Heart left ventricle (tissue), 16 donors: Measurements from ENCODE around the gene SERPING1. TPM values are rescaled to one million over a fixed set of nuclear protein-coding genes. Genes with fewer than 3 reads are reported as not detected.

Source experiments
- ATAC-seq, 4 donors: fragments of 200-7000 bp; cut with Tn5 transposase; one replicate each; pipeline ENCODE4 v1.9.1; 2020 to 2022; ENCODE audit warnings: moderate library complexity in 4 of 4, mild to moderate bottlenecking in 3 of 4, moderate number of reproducible peaks in 1 of 4
- DNase-seq, 5 donors: peaks; one replicate each; pipeline ENCODE4 v3.0.0-alpha.2; 2020
- H3K27ac ChIP-seq, 12 donors: fragments of 200-600 bp; sonication (generic) in 4 of 12; one replicate each; pipeline versions ENCODE4 v1.5.0 to v1.8.0; 2016 to 2022; ENCODE audit warnings: mild to moderate bottlenecking in 2 of 12
- H3K27me3 ChIP-seq, 9 donors: fragments of 200-600 bp; sonication (generic) in 2 of 9; one replicate each; pipeline versions ENCODE4 v1.5.1 to v1.8.0; 2016 to 2022; ENCODE audit warnings: mild to moderate bottlenecking in 3 of 9
- H3K36me3 ChIP-seq, 9 donors: fragments of 200-600 bp; sonication (generic) in 2 of 9; one replicate each; pipeline versions ENCODE4 v1.5.0 to v1.8.0; 2018 to 2022; ENCODE audit warnings: mild to moderate bottlenecking in 2 of 9
- H3K4me1 ChIP-seq, 12 donors: fragments of 200-600 bp; sonication (generic) in 4 of 12; one replicate each; pipeline versions ENCODE4 v1.5.0 to v1.8.0; 2016 to 2022; ENCODE audit warnings: mild to moderate bottlenecking in 3 of 12
- H3K4me3 ChIP-seq, 12 donors: fragments of 200-600 bp; sonication (generic) in 4 of 12; one replicate each; pipeline versions ENCODE4 v1.5.0 to v1.8.0; 2017 to 2022; ENCODE audit warnings: mild to moderate bottlenecking in 9 of 12, moderate library complexity in 4 of 12
- H3K9me3 ChIP-seq, 12 donors: fragments of 200-600 bp; sonication (generic) in 4 of 12; one replicate each; pipeline versions ENCODE4 v1.5.0 to v1.8.0; 2016 to 2022; ENCODE audit warnings: mild to moderate bottlenecking in 1 of 12
- POLR2A ChIP-seq, 2 donors: fragments of 450-650 bp; IDR thresholded peaks; one replicate each; pipeline ENCODE4 v1.6.1; 2017; ENCODE audit warnings: antibody characterized with exemption in 2 of 2, mild to moderate bottlenecking in 2 of 2, moderate library complexity in 2 of 2
- WGBS, 4 donors: extraction: QIAGEN DNeasy Blood & Tissue Kit in 2 of 4; methylation state at CpG; one replicate each; pipeline versions ENCODE4 v1.1.5 to v1.1.7; 2013 to 2018; 5-methylcytosine and 5-hydroxymethylcytosine counted together
- intact Hi-C, 10 donors: fragments of 100-400 bp; cut with DNase I; formaldehyde crosslinking; loops; one replicate each; pipeline versions ENCODE4 v1.11.1 to v1.14.2; 2022
- polyA plus RNA-seq, 2 donors: library from polyadenylated mRNA; stranded (reverse); fragments of 200-250 nt; gene quantifications; one replicate each; pipeline ENCODE4 v1.2.3, GENCODE V29; 2013
- total RNA-seq, 9 donors: library from RNA; depleted of rRNA in 2 of 9; stranded (reverse); fragments of >200 nt in 2 of 9; fragmentation: NEBNext Ultra II Directional in 3 of 9; extraction: Animal tissue kit (Norgen Biotek cat#: 25700) in 3 of 9; gene quantifications; one replicate each; pipeline versions ENCODE4 v1.1.0 to v1.2.4, GENCODE V29; 2016 to 2023
- TF ChIP-seq, protein P1 (sequence below), 12 donors: fragments of 200-600 bp; sonication (generic) in 4 of 12; IDR thresholded peaks; one replicate each; pipeline versions ENCODE4 v1.5.0 to v1.8.0; 2018 to 2022; ENCODE audit warnings: antibody characterized with exemption in 12 of 12, mild to moderate bottlenecking in 5 of 12
- donor health status: ischemic (EF 13 %, LVEDD 7.1; RV severe dilation, severe dysfunction).
- donor health status: healthy with polysubstance abuse.
- donor health status: DM: no; HTN: yes; CAD: no.
- donor health status: DM: no; HTN: no; CAD: no.
- donor health status: ischemic (EF 25% LVEDD 6.9; RV normal size, moderate dysfunction).
- donor health status: ischemic (EF 25% LVEDD 5.7; RV mildly dilated, moderate dysfunction).
- donor health status: healthy.
- donor health status: DM: yes; HTN: yes; CAD: no.
- donor health status: ischemic (EF 35%, LVEDD 5.7; RV mildly dilated, moderate dysfunction).
- donor health status: nonischemic (EF 11% LVEDD 7.7; RV severe dilation, severe dysfunction).
- donor health status: DM: yes; HTN: yes; CAD: no.
- donor health status: PGD.
- donor health status: ischemic (EF 29% LVEDD 5.4; RV normal size, mild dysfunction).
- donor health status: nonischemic (EF 23%, LVEDD 6.1; RV moderate dilation, normal function).

The SERPING1 gene
- total and polyA plus RNA-seq, 11 donors, result 55.5 to 344 (median 87.0) TPM

DNA sequence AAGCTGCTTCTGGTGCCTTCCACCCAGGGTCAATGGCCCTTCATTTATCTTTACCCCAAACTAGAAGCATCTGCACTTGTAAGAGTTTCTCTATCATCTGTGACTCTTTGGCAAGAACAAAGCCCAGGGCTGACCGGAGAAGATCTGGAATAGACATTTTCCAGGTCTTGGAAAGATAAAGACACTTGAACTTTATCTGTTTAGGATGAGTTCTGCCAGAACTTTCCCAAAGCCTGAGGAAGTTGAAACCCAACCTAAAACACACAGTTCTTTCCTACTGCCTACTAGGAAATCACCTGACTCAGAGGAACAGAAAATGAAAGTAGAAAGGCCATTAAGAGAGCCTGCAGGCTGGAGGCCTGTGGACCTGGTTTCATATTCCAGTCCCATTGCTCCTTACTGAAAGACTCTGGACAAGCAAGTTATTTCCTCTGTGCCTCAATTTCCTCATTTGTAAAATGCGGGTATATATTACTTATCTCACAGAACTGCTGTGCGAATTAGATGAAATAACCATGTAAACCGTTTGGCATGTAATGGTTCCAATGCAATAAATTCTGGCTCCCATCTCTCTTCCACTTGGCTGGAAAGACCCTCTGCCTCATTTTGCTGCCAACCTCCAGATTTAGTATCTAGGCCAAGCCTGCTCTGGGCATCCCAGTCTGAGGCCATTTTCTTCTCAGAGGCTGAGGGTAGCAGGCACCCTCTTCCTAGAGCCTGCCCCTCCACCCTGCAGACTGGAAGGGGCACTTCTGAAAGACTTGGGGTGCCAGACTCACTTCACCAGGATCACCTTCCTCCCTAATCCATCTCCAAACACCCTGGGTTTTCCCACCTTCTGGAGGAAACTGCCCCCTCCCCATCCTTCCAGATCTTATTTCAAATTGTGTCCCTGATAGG, 31.2 kb upstream of the SERPING1 start:
- Histone ChIP-seq H3K36me3 (peaks cover 0 to 26% (median 0%) of the 10 kb centered on the region in 9 donors), H3K27ac (peak overlapping the region; percentile 39 to 94 (median 84)), H3K27me3 (no peaks in the 10 kb centered on the region), H3K4me1 (peaks cover 0 to 72% (median 18%) of the 10 kb centered on the region in 12 donors), H3K4me3 (peak overlapping the region; percentile 6 to 96 (median 78)), H3K9me3 (no peaks in the 10 kb centered on the region)
- intact Hi-C loops, result loop anchor here in 3 of 10 donors (2.0 to 10.0 kb wide), 4 partner anchors 79 to 949 kb away; partner anchors contain the start of gene YPEL4 (in 1 of the 3)
- DNase-seq (peak in 1 of 5 donors; percentile 38), ATAC-seq (peak; percentile 45 to 82 (median 54))
- 29 to 46% (median 40%) methylated on average over 4 of the region's 4 CpGs for WGBS, 4 donors
- TF ChIP-seq, protein P1, sequence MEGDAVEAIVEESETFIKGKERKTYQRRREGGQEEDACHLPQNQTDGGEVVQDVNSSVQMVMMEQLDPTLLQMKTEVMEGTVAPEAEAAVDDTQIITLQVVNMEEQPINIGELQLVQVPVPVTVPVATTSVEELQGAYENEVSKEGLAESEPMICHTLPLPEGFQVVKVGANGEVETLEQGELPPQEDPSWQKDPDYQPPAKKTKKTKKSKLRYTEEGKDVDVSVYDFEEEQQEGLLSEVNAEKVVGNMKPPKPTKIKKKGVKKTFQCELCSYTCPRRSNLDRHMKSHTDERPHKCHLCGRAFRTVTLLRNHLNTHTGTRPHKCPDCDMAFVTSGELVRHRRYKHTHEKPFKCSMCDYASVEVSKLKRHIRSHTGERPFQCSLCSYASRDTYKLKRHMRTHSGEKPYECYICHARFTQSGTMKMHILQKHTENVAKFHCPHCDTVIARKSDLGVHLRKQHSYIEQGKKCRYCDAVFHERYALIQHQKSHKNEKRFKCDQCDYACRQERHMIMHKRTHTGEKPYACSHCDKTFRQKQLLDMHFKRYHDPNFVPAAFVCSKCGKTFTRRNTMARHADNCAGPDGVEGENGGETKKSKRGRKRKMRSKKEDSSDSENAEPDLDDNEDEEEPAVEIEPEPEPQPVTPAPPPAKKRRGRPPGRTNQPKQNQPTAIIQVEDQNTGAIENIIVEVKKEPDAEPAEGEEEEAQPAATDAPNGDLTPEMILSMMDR (IDR thresholded peaks at IDR 0.05), result no peak
- TF ChIP-seq POLR2A (IDR thresholded peaks at IDR 0.05), result no peak

DNA sequence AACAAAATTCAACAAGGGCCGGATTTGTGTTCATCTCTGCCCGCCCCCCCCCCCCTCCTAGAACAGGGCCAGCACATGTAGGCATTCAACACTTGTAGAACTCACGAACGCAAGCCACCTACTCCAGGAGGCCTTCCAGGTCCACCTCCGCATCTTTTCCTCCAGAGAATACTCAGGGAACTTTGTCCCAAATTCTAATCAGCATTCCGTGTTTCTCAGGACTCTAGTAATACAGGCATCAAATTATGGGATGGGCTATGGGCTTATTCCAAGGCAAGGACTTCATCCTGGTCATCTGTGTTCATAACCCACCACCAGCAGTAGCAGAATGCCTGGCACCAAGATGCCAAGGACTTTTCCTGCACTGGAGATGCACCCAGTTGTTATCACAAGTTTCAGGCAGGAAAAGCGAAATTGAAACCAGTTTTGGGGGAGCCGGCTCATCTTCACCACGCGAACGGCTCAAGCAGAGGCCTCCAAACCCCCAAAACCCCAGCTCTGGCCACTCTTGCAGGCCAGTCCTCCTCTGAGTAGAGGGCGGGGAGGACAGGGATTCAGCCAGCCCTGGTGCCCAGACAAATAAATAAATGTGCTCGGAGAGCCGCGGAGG, 30.5 kb upstream of the SERPING1 start:
- WGBS, 4 donors, result 19 to 23% (median 22%) methylated on average over 15 of the region's 15 CpGs
- Histone ChIP-seq H3K27ac (peak overlapping the region; percentile 61 to 94 (median 84)), H3K36me3 (peaks cover 0 to 24% (median 0%) of the 10 kb centered on the region in 9 donors), H3K4me1 (peaks cover 0 to 68% (median 17%) of the 10 kb centered on the region in 12 donors), H3K27me3 (no peaks in the 10 kb centered on the region), H3K4me3 (peak overlapping the region; percentile 57 to 96 (median 78)), H3K9me3 (no peaks in the 10 kb centered on the region)
- ATAC-seq, result peak in 2 of 4 donors; percentile 2 to 41
- TF ChIP-seq, protein P1 (IDR thresholded peaks at IDR 0.05), result no peak
- TF ChIP-seq POLR2A (IDR thresholded peaks at IDR 0.05), result no peak
- intact Hi-C loops, result loop anchor here in 3 of 10 donors (2.0 to 10.0 kb wide), 4 partner anchors 78 to 948 kb away; partner anchors contain the start of gene YPEL4 (in 1 of the 3)
- peak in 1 of 5 donors; percentile 28 for DNase-seq

DNA sequence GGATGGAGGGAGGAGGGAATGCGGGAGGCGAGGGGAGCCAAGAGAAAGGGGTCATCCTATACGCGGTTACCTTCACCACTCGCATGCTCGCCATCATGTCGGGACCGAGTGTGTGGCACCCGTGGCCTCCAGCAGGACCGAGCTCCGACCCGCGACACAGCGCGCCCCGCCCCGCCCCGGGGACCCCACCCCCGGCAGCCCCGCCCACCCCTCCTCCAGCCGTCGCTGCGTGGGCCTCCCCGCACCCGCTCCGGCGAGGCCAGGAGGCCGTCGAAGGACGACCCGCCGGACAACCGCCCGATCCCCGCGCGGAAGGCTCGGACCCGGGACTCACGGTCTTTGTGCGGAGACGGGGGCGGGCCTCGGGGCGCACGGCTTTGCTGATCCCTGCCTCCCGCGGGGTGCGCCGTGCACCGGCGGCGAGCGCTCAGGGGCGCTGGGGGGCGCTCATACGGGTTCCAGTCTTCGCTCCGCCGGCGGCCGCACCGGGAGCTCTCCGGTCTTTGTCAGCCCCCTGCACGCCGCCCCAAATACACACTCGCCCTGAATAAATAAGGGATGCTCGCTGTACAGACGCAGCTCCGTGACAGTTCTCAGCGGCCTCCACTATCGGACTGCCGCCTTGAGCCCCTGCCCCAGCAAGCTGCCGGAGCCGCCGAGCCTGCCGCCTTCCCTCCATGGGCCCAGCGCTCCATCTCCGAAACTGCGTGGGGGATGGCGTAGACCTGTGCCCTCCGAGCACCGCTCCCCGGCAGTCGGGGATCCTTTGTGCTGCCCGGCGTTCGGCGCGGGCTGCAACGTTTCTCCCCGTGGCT, 29.8 kb upstream of the SERPING1 start, which contains the start of gene UBE2L6:
Gene UBE2L6, minus strand, starts transcription at position 158 of the 815 bp plus-strand sequence. Its CDS starts 61 bp downstream, at position 97.
- WGBS, 4 donors, result 1% methylated on average over 28 to 92 of the region's 92 CpGs
- H3K27me3 ChIP-seq, result no peaks in the 10 kb centered on the region
- H3K36me3 ChIP-seq, result peaks cover 0 to 16% (median 0%) of the 10 kb centered on the region in 9 donors
- H3K4me1 ChIP-seq, result peaks cover 0 to 65% (median 14%) of the 10 kb centered on the region in 12 donors
- peak within 1 kb of the TSS; percentile 61 to 94 (median 84) for H3K27ac ChIP-seq
- H3K4me3 ChIP-seq, result peak within 1 kb of the TSS; percentile 57 to 96 (median 78)
- intact Hi-C loops, result loop anchor here (1.0 to 10.0 kb wide), 7 partner anchors 71 to 947 kb away; partner anchors contain the start of gene YPEL4 (in 1 of the 10)
- peak in 3 of 4 donors; percentile 80 to 87 (median 85) for ATAC-seq
- H3K9me3 ChIP-seq, result no peaks in the 10 kb centered on the region
- TF ChIP-seq POLR2A (IDR thresholded peaks at IDR 0.05), result no peak
- TF ChIP-seq, protein P1 (IDR thresholded peaks at IDR 0.05), result peak in 7 of 12 donors; percentile 81 to 94 (median 86)
- DNase-seq, result peak; percentile 56 to 90 (median 85)
